ENCODE measurements around the gene OR2L8.

DNA sequence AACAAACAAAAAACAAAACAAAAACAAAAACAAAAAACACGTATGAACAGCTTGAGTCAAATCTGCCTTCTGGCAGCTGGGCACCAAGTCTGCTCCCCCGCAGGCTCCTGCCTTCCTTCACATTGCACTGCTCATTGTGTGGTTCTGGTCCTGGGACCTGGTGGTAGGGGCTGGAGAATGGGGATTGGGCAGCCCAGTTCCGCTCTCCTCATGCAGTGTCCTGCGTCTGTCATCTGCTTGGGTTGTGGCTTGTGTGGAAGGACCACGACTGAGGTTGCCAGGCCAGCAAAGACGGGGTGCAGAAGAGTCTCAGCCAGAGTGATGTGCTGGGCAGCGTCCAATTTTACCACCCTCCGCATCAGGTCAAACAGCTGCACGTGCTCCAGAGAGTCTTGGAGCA is 12.9 kb upstream of the OR2L8 start:
- TF ChIP-seq, protein P1, sequence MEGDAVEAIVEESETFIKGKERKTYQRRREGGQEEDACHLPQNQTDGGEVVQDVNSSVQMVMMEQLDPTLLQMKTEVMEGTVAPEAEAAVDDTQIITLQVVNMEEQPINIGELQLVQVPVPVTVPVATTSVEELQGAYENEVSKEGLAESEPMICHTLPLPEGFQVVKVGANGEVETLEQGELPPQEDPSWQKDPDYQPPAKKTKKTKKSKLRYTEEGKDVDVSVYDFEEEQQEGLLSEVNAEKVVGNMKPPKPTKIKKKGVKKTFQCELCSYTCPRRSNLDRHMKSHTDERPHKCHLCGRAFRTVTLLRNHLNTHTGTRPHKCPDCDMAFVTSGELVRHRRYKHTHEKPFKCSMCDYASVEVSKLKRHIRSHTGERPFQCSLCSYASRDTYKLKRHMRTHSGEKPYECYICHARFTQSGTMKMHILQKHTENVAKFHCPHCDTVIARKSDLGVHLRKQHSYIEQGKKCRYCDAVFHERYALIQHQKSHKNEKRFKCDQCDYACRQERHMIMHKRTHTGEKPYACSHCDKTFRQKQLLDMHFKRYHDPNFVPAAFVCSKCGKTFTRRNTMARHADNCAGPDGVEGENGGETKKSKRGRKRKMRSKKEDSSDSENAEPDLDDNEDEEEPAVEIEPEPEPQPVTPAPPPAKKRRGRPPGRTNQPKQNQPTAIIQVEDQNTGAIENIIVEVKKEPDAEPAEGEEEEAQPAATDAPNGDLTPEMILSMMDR (IDR thresholded peaks at IDR 0.05) = no peak
- TF ChIP-seq POLR2A (IDR thresholded peaks at IDR 0.05) (no peak), POLR2AphosphoS5 (IDR thresholded peaks at IDR 0.05) (no peak)
